Neural progenitor cell (in vitro differentiated cells): Measurements from ENCODE around the gene COL4A4.

Experiments
- EZH2 ChIP-seq: fragments of 200-600 bp; sonication (generic); IDR thresholded peaks from 2 replicates; pipeline ENCODE4 v1.6.1; 2017; ENCODE audit warnings: antibody characterized with exemption, mild to moderate bottlenecking, moderate library complexity
- EZH2phosphoT487 ChIP-seq: fragments of 200-600 bp; sonication (generic); IDR thresholded peaks from 2 replicates; pipeline ENCODE4 v1.6.1; 2017; ENCODE audit warnings: antibody characterized with exemption
- TF ChIP-seq, protein P1 (sequence below): fragments of 200-600 bp; sonication (generic); IDR thresholded peaks from 2 replicates; pipeline ENCODE4 v1.5.1; 2017; ENCODE audit warnings: antibody characterized with exemption, mild to moderate bottlenecking

- TF ChIP-seq EZH2phosphoT487 (no peak), EZH2 (no peak)
- TF ChIP-seq, protein P1, sequence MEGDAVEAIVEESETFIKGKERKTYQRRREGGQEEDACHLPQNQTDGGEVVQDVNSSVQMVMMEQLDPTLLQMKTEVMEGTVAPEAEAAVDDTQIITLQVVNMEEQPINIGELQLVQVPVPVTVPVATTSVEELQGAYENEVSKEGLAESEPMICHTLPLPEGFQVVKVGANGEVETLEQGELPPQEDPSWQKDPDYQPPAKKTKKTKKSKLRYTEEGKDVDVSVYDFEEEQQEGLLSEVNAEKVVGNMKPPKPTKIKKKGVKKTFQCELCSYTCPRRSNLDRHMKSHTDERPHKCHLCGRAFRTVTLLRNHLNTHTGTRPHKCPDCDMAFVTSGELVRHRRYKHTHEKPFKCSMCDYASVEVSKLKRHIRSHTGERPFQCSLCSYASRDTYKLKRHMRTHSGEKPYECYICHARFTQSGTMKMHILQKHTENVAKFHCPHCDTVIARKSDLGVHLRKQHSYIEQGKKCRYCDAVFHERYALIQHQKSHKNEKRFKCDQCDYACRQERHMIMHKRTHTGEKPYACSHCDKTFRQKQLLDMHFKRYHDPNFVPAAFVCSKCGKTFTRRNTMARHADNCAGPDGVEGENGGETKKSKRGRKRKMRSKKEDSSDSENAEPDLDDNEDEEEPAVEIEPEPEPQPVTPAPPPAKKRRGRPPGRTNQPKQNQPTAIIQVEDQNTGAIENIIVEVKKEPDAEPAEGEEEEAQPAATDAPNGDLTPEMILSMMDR = no peak
Measured at GRCh38 chr2:227150222-227150936, 13.6 kb downstream of the COL4A4 start.
